HG03457 (cell line): ENCODE data around the gene KLHL40.
"Not testable (repeated sequence)": the region's sequence is repeated elsewhere in the genome, so short reads cannot be mapped to it uniquely, and the experiment has no call there.

Experiments
- ATAC-seq: cut with Tn5 transposase; IDR thresholded peaks from one replicate; pipeline ENCODE4 v1.9.1; 2021; ENCODE audit warnings: moderate number of reproducible peaks; ENCODE audit not compliant: unreplicated experiment

The KLHL40 gene

GRCh38 chr3:42717306-42717705, 32.0 kb downstream of the KLHL40 start:
- no peak for ATAC-seq

- ATAC-seq, result no peak
Measured at GRCh38 chr3:42718338-42718737, 33.0 kb downstream of the KLHL40 start.

- no peak for ATAC-seq
Measured at GRCh38 chr3:42719002-42719401, 33.7 kb downstream of the KLHL40 start.

GRCh38 chr3:42720126-42720525, 34.8 kb downstream of the KLHL40 start:
- no peak for ATAC-seq

- ATAC-seq, result no peak
Measured at GRCh38 chr3:42721690-42722089, 36.4 kb downstream of the KLHL40 start.

GRCh38 chr3:42722442-42722841, 37.1 kb downstream of the KLHL40 start:
- not testable (repeated sequence) for ATAC-seq

- ATAC-seq, result no peak
Measured at GRCh38 chr3:42723219-42723618, 37.9 kb downstream of the KLHL40 start.

GRCh38 chr3:42725454-42725853, 40.1 kb downstream of the KLHL40 start:
- ATAC-seq, result no peak

- ATAC-seq, result no peak
Measured at GRCh38 chr3:42728056-42728455, 42.7 kb downstream of the KLHL40 start.

- no peak for ATAC-seq
Measured at GRCh38 chr3:42728668-42729364, 43.5 kb downstream of the KLHL40 start.

GRCh38 chr3:42729404-42730145, 44.2 kb downstream of the KLHL40 start:
- ATAC-seq, result no peak

GRCh38 chr3:42730294-42730693, 45.0 kb downstream of the KLHL40 start:
- ATAC-seq, result no peak

- ATAC-seq, result no peak
Measured at GRCh38 chr3:42730706-42731420, 45.5 kb downstream of the KLHL40 start.

- ATAC-seq, result no peak
Measured at GRCh38 chr3:42731476-42732195, 46.3 kb downstream of the KLHL40 start.

- no peak for ATAC-seq
Measured at GRCh38 chr3:42732196-42732828, 47.0 kb downstream of the KLHL40 start.

GRCh38 chr3:42732829-42733459, 47.6 kb downstream of the KLHL40 start:
- ATAC-seq, result no peak

- ATAC-seq, result no peak
Measured at GRCh38 chr3:42733501-42734262, 48.3 kb downstream of the KLHL40 start.

- no peak for ATAC-seq
Measured at GRCh38 chr3:42734263-42734860, 49.0 kb downstream of the KLHL40 start.

GRCh38 chr3:42735019-42735418, 49.7 kb downstream of the KLHL40 start:
- no peak for ATAC-seq
